BLaER1 treated with 17β-estradiol and CSF1 and Interleukin-3, amounts not matched to agents 10 nM and 100 nM (cell line): Measurements from ENCODE around the gene CDK13.
A peak's percentile ranks its signal among the peaks of the same experiment; 100 is the strongest.

Experiments
- H3K27ac ChIP-seq, 11 experiments: shearing (Covaris generic); formaldehyde crosslinking; 2 replicates each; pipeline ENCODE4 v1.8.1; 2022
- H3K27me3 ChIP-seq, 11 experiments: shearing (Covaris generic); formaldehyde crosslinking; 2 replicates each; pipeline ENCODE4 v1.8.1; 2022
- H3K36me3 ChIP-seq, 11 experiments: shearing (Covaris generic); formaldehyde crosslinking; 2 replicates each; pipeline ENCODE4 v1.8.1; 2022
- H3K4me1 ChIP-seq, 10 experiments: shearing (Covaris generic); formaldehyde crosslinking; 2 replicates each; pipeline ENCODE4 v1.8.1; 2022
- H3K4me2 ChIP-seq, 11 experiments: shearing (Covaris generic); formaldehyde crosslinking; 2 replicates each; pipeline ENCODE4 v1.8.1; 2022
- H3K4me3 ChIP-seq, 10 experiments: shearing (Covaris generic); formaldehyde crosslinking; 2 replicates each; pipeline ENCODE4 v1.8.1; 2022
- H3K9ac ChIP-seq, 11 experiments: shearing (Covaris generic); formaldehyde crosslinking; 2 replicates each; pipeline ENCODE4 v1.8.1; 2022
- H3K9me3 ChIP-seq, 11 experiments: shearing (Covaris generic); formaldehyde crosslinking; replicated peaks in 1 of 11; 2 replicates each; pipeline ENCODE4 v1.8.1; 2022
- H4K20me1 ChIP-seq, 11 experiments: shearing (Covaris generic); formaldehyde crosslinking; 2 replicates each; pipeline ENCODE4 v1.8.1; 2022
- Cebpa-rat ChIP-seq, 11 experiments: shearing (Covaris generic); IDR thresholded peaks; 2 replicates each; pipeline ENCODE4 v1.8.1; 2022

CDK13 gene

GRCh38 chr7:40047661-40048060, 97.6 kb downstream of the CDK13 start:
- no peak overlapping the region for H3K27ac ChIP-seq
- no peak for TF ChIP-seq Cebpa-rat (IDR thresholded peaks at IDR 0.05)
- peaks cover under 1 to 40% (median 20%) of the 10 kb centered on the region in 11 experiments; a peak in 15 of 22 replicates for H4K20me1 ChIP-seq
- no peaks in the 10 kb centered on the region for H3K4me1 ChIP-seq
- no peak overlapping the region for H3K4me3 ChIP-seq
- no peaks in the 10 kb centered on the region for H3K9me3 ChIP-seq
- no peak overlapping the region for H3K4me2 ChIP-seq
- H3K27me3 ChIP-seq: no peaks in the 10 kb centered on the region
- H3K36me3 ChIP-seq: peaks cover 30 to 65% (median 46%) of the 10 kb centered on the region in 11 experiments
- H3K9ac ChIP-seq: no peak overlapping the region

- no peaks in the 10 kb centered on the region for H3K9me3 ChIP-seq
- H3K9ac ChIP-seq: no peak overlapping the region
- peaks cover 0 to 15% (median 6%) of the 10 kb centered on the region in 11 experiments; a peak in 11 of 22 replicates for H4K20me1 ChIP-seq
- H3K4me3 ChIP-seq: no peak overlapping the region
- H3K4me2 ChIP-seq: no peak overlapping the region
- H3K27ac ChIP-seq: no peak overlapping the region
- no peak for TF ChIP-seq Cebpa-rat (IDR thresholded peaks at IDR 0.05)
- no peaks in the 10 kb centered on the region for H3K27me3 ChIP-seq
- no peaks in the 10 kb centered on the region for H3K4me1 ChIP-seq
- peaks cover 37 to 76% (median 59%) of the 10 kb centered on the region in 11 experiments for H3K36me3 ChIP-seq
Measured at GRCh38 chr7:40057292-40057691, 107.2 kb downstream of the CDK13 start.

- H3K4me2 ChIP-seq: no peak overlapping the region
- peaks cover 43 to 80% (median 64%) of the 10 kb centered on the region in 11 experiments for H3K36me3 ChIP-seq
- H3K9me3 ChIP-seq: no peaks in the 10 kb centered on the region
- no peaks in the 10 kb centered on the region for H3K27me3 ChIP-seq
- TF ChIP-seq Cebpa-rat (IDR thresholded peaks at IDR 0.05): no peak
- no peak overlapping the region for H3K27ac ChIP-seq
- peaks cover 0 to 9% (median 3%) of the 10 kb centered on the region in 11 experiments; a peak in 8 of 22 replicates for H4K20me1 ChIP-seq
- H3K4me3 ChIP-seq: no peak overlapping the region
- H3K4me1 ChIP-seq: no peaks in the 10 kb centered on the region
- no peak overlapping the region for H3K9ac ChIP-seq
Measured at GRCh38 chr7:40058026-40058425, 108.0 kb downstream of the CDK13 start.

GRCh38 chr7:40058636-40059035, 108.6 kb downstream of the CDK13 start:
- no peak overlapping the region for H3K4me2 ChIP-seq
- no peak for TF ChIP-seq Cebpa-rat (IDR thresholded peaks at IDR 0.05)
- peaks cover 44 to 81% (median 65%) of the 10 kb centered on the region in 11 experiments for H3K36me3 ChIP-seq
- H3K4me1 ChIP-seq: no peaks in the 10 kb centered on the region
- peaks cover 0 to 7% (median 0%) of the 10 kb centered on the region in 11 experiments; a peak in 2 of 22 replicates for H4K20me1 ChIP-seq
- H3K4me3 ChIP-seq: no peak overlapping the region
- peak overlapping the region in 5 of 11 experiments; percentile 12 to 63 (median 35); a peak in 6 of 22 replicates for H3K27ac ChIP-seq
- H3K27me3 ChIP-seq: no peaks in the 10 kb centered on the region
- H3K9ac ChIP-seq: no peak overlapping the region
- no peaks in the 10 kb centered on the region for H3K9me3 ChIP-seq

- Histone ChIP-seq H3K27me3 (no peaks in the 10 kb centered on the region), H3K4me3 (no peak overlapping the region), H3K36me3 (peaks cover 46 to 81% (median 67%) of the 10 kb centered on the region in 11 experiments), H4K20me1 (peaks cover 0 to 7% (median 0%) of the 10 kb centered on the region in 11 experiments; a peak in 2 of 22 replicates), H3K9me3 (no peaks in the 10 kb centered on the region), H3K9ac (no peak overlapping the region), H3K4me1 (no peaks in the 10 kb centered on the region), H3K4me2 (no peak overlapping the region), H3K27ac (peak overlapping the region in 5 of 11 experiments; percentile 12 to 63 (median 35); a peak in 6 of 22 replicates)
- TF ChIP-seq Cebpa-rat (IDR thresholded peaks at IDR 0.05): no peak
Measured at GRCh38 chr7:40059057-40059456, 109.0 kb downstream of the CDK13 start.

GRCh38 chr7:40072268-40072667, 122.2 kb downstream of the CDK13 start:
- H3K9ac ChIP-seq: no peak overlapping the region
- peaks cover 22 to 50% (median 42%) of the 10 kb centered on the region in 11 experiments for H3K36me3 ChIP-seq
- H3K9me3 ChIP-seq: no peaks in the 10 kb centered on the region
- no peak overlapping the region for H3K4me3 ChIP-seq
- no peaks in the 10 kb centered on the region for H3K27me3 ChIP-seq
- no peak overlapping the region for H3K4me2 ChIP-seq
- H4K20me1 ChIP-seq: no peaks in the 10 kb centered on the region; a peak in 1 of 22 replicates
- 0 out of 20 replicates have a peak, but pooled peaks cover 0 to 1% (median 0%) of the 10 kb centered on the region in 10 experiments for H3K4me1 ChIP-seq
- TF ChIP-seq Cebpa-rat (IDR thresholded peaks at IDR 0.05): no peak
- H3K27ac ChIP-seq: no peak overlapping the region

GRCh38 chr7:40073239-40073638, 123.2 kb downstream of the CDK13 start:
- Histone ChIP-seq H3K9me3 (no peaks in the 10 kb centered on the region), H3K4me2 (no peak overlapping the region), H3K27ac (no peak overlapping the region), H3K4me1 (peaks cover 0 to 9% (median 0%) of the 10 kb centered on the region in 10 experiments; a peak in 2 of 20 replicates), H3K36me3 (peaks cover 14 to 50% (median 34%) of the 10 kb centered on the region in 11 experiments; a peak in 19 of 22 replicates), H3K9ac (no peak overlapping the region), H3K4me3 (no peak overlapping the region), H4K20me1 (no peaks in the 10 kb centered on the region; a peak in 1 of 22 replicates), H3K27me3 (no peaks in the 10 kb centered on the region)
- TF ChIP-seq Cebpa-rat (IDR thresholded peaks at IDR 0.05): no peak

- 0 out of 22 replicates have a peak overlapping the region, but pooled peaks of 1 of the 11 experiments have one; percentile 23 for H3K27ac ChIP-seq
- no peak for TF ChIP-seq Cebpa-rat (IDR thresholded peaks at IDR 0.05)
Measured at GRCh38 chr7:40077849-40078248, 127.8 kb downstream of the CDK13 start.

GRCh38 chr7:40092182-40092581, 142.1 kb downstream of the CDK13 start:
- H3K36me3 ChIP-seq: peaks cover 85 to 100% (median 93%) of the 10 kb centered on the region in 11 experiments
- no peak overlapping the region for H3K4me3 ChIP-seq
- no peak overlapping the region for H3K9ac ChIP-seq

More at GRCh38 chr7:40077849-40078248, 127.8 kb downstream of the CDK13 start:
- H3K9me3 ChIP-seq: no peaks in the 10 kb centered on the region
- peaks cover 41 to 57% (median 47%) of the 10 kb centered on the region in 11 experiments for H3K36me3 ChIP-seq
- H3K27me3 ChIP-seq: no peaks in the 10 kb centered on the region
- no peak overlapping the region for H3K4me3 ChIP-seq
- no peaks in the 10 kb centered on the region for H4K20me1 ChIP-seq
- H3K4me2 ChIP-seq: peak overlapping the region in 1 of 11 experiments; percentile 21; a peak in 1 of 22 replicates
- H3K4me1 ChIP-seq: peaks cover 0 to 9% (median 0%) of the 10 kb centered on the region in 10 experiments; a peak in 2 of 20 replicates
- no peak overlapping the region for H3K9ac ChIP-seq

More at GRCh38 chr7:40092182-40092581, 142.1 kb downstream of the CDK13 start:
- Histone ChIP-seq H3K27ac (no peak overlapping the region), H3K4me1 (no peaks in the 10 kb centered on the region), H3K4me2 (no peak overlapping the region), H3K9me3 (no peaks in the 10 kb centered on the region), H3K27me3 (no peaks in the 10 kb centered on the region), H4K20me1 (peaks cover 0 to 40% (median 14%) of the 10 kb centered on the region in 11 experiments; a peak in 10 of 22 replicates)
- TF ChIP-seq Cebpa-rat (IDR thresholded peaks at IDR 0.05): no peak
